Measurements from ENCODE around the gene UBR2.
"Not testable (repeated sequence)": the region's sequence is repeated elsewhere in the genome, so short reads cannot be mapped to it uniquely, and the experiment has no call there.

The UBR2 gene

DNA sequence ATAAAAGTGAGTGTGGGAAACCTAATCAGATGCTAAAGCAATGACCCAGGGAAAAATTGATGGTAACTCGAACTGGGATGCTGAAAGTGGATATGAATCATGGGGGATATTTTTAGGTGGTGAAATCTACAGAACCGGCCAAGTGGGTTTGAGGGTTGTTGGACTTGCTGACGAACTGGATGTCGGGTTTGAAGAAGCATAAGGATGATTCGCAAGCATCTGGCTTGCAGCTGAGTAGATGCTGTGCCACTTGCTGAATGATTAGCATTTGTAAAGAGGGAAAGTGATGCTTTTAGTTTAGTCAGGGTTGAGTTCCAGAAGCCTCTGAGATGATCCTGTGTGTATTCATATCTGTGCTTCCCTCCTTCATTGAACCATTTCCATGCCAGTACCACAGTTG lies 54.9 kb downstream of the UBR2 start:
- no peak for DNase-seq (ENCODE audit: low spot score)

DNA sequence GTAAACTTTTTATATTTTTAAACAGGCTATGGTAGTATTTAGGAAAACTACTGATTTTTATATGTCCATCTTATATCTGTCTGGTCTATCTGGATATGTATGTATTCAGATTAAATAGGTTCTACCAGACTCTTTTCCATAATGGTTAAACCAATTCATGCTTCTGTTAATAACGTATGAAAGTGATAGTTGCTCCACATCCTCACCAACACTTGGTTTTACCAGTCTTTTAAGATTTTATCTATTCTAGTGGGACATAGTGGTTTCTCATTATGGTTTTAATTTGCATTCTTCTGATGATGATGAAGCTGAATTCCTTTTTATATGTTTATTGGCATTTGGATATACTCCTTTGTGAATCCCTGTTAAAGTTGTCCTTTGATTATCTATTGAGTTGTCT lies 56.1 kb downstream of the UBR2 start:
- DNase-seq (ENCODE audit: low spot score): no peak

DNA sequence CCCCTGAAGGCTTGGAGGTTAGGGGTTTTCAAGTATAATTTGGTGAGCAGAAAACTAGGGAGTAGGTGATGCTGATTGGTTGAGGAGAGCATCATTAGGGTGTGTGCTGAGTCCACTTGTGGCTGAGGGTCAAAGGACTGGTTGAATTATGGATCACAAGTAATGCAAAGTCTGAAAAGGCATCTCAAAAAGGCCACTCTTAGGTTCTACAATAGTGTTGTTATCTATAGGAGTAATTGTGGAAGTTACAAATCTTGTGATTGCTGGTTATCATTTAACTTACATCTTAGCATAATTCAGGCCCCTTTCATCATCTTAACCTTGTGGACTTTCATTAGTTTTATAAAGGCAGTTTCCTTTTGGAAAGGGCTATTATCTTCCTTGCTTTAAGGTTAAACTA lies 60.8 kb downstream of the UBR2 start:
- DNase-seq (ENCODE audit: low spot score): no peak

- DNase-seq (ENCODE audit: low spot score): no peak
Observed at GRCh38 chr6:42627044-42627443, 63.2 kb downstream of the UBR2 start.

- DNase-seq (ENCODE audit: low spot score): no peak
Observed at GRCh38 chr6:42627674-42628073, 63.8 kb downstream of the UBR2 start.

GRCh38 chr6:42628604-42629003 lies 64.8 kb downstream of the UBR2 start:
- DNase-seq (ENCODE audit: low spot score): no peak

GRCh38 chr6:42629845-42630244 lies 66.0 kb downstream of the UBR2 start:
- DNase-seq (ENCODE audit: low spot score): no peak

GRCh38 chr6:42637681-42638080 lies 73.9 kb downstream of the UBR2 start:
- DNase-seq (ENCODE audit: low spot score): no peak

DNA sequence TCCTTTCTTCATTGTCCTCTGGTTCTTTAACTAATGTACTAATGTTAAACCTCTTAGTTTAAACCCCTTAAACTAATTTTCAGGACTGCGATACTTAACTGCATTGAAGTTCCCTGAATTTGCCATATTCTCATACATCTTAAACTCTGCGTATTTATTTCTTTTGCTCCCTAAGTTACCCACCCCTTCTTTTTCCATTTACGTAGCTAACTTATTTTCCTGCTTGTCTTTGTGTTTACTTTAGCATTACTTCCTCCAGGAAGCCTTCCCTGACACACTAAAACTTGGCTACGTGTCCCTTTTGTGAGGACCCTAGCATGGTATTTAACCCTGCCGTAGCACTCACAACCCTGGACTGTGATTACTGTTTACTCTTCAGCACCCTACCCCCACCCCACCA lies 79.0 kb downstream of the UBR2 start:
- DNase-seq (ENCODE audit: low spot score): no peak

- no peak for DNase-seq (ENCODE audit: low spot score)
Observed at GRCh38 chr6:42644211-42644610, 80.4 kb downstream of the UBR2 start.

GRCh38 chr6:42652024-42652746 lies 88.4 kb downstream of the UBR2 start:
- DNase-seq (ENCODE audit: low spot score): no peak

GRCh38 chr6:42653851-42654250 lies 90.0 kb downstream of the UBR2 start:
- DNase-seq (ENCODE audit: low spot score): no peak

- no peak for DNase-seq (ENCODE audit: low spot score)
Observed at GRCh38 chr6:42659806-42660205, 96.0 kb downstream of the UBR2 start.

GRCh38 chr6:42661540-42662153 lies 97.8 kb downstream of the UBR2 start:
- peak; percentile 86 for DNase-seq (ENCODE audit: low spot score)

DNA sequence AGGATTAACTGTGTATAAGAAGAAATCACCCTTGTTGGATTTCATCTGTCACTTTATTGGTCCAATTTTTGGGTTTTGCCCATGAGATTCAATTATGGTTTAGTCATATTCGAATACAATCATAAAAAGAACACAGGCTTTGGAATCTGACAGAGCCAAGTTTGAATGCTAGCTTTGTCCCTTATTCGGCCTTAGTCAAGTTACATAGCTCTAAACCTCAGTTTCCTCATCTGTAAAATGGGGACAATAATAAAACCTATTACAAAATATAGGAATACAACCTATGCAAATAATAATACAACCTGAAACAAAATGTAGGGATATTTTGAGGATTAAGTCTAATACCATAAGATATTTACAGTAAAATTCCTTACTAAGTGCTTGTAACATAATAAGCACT lies 100.9 kb downstream of the UBR2 start:
- no peak for DNase-seq (ENCODE audit: low spot score)

- not testable (repeated sequence) for DNase-seq (ENCODE audit: low spot score)
Observed at GRCh38 chr6:42674368-42674767, 110.5 kb downstream of the UBR2 start.

- DNase-seq (ENCODE audit: low spot score): no peak
Observed at GRCh38 chr6:42674780-42675179, 111.0 kb downstream of the UBR2 start.

GRCh38 chr6:42679358-42679757 lies 115.5 kb downstream of the UBR2 start:
- no peak for DNase-seq (ENCODE audit: low spot score)

- no peak for DNase-seq (ENCODE audit: low spot score)
Observed at GRCh38 chr6:42688281-42688680, 124.5 kb downstream of the UBR2 start.

DNA sequence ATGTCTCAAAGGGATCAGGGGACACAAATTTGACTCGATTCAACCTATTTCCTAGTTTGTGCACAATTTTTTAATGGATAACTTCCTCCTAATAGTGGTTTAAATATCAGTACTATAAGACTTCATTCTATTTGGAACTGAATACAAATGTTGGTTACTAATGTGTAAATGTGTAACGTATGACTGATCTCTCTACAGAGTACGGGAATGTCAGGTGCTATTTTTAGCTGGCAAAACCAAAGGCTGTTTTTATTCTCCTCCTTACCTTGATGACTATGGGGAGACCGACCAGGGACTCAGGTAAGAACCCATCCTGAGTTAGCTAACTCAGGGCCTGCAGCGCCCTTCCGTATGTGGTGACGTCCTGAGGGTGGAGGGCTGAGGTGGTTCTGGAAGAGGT lies 125.5 kb downstream of the UBR2 start:
- DNase-seq (ENCODE audit: low spot score): no peak

GRCh38 chr6:42690151-42690702 lies 126.4 kb downstream of the UBR2 start:
- no peak for DNase-seq (ENCODE audit: low spot score)

- DNase-seq (ENCODE audit: low spot score): no peak
Observed at GRCh38 chr6:42690872-42691271, 127.0 kb downstream of the UBR2 start.

DNA sequence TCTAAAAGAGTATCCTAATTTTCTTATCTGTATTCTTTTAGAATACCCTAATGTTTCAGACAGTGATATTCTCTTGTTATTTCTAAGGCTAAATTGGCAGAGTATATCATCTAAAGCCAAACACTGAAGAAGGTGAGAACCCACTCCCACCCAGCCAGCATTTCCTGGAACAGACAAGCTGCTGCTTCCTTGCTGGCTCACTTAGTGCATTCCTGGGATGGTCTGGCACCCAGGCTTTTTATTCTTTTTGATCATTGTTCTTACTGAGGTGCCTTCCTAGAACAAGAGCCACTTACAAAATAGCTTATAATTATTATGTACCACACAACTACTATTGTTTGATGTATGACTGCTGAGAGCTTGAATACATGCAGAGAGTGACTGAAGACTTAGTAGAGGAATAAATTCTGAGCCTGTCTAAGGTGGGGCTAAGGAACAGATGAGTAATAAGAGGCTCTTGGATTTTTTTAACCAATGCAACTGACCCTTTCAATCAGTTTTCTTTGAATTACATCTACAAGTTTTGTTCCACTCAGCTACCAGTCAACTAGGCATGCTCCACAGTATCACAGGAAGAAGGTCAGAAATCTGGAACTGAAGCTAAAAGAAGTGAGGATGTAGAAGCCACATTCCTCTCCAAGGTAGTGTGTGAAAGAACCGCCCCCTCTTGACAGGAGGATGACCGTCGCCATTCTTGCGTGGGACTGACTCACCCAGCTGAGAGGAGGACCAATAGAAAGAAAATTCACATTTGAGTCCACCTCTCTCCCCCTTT lies 128.5 kb downstream of the UBR2 start:
- no peak for DNase-seq (ENCODE audit: low spot score)

Measured in NAMALWA (cell line).